Body of pancreas (tissue), 4 donors: ENCODE measurements around the gene HEPACAM2.

Source experiments
- CTCF ChIP-seq, 7 experiments: fragments of 450-650 bp in 4 of 7; fragments of 200-600 bp in 3 of 7; sonication (generic) in 3 of 7; IDR thresholded peaks; one replicate each; pipeline ENCODE4 v1.5.1; 2016 to 2019; ENCODE audit warnings: antibody characterized with exemption in 7 of 7
- POLR2A ChIP-seq, 3 donors: fragments of 450-650 bp; IDR thresholded peaks; one replicate each; pipeline ENCODE4 v1.6.1; 2016; ENCODE audit warnings: antibody characterized with exemption in 3 of 3, mild to moderate bottlenecking in 2 of 3

DNA sequence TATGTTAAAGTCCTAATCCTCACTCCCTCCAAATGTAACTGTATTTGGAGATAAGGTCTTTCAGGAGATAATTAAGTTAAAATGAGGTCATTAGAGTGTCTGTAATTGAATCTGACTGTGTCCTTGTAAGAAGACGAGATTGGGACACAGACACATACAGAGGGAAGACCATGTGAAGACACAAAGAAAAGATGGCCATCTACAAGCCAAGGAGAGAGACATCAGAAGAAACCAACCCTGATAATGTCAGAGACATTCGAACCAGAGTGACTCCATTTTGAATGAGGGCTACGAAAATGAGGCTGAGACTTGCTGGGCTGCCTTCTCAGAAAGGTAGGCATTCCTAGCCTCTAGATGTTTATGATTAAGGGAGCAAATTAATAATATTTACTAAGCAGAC is 77.5 kb downstream of the HEPACAM2 start:
- TF ChIP-seq CTCF (IDR thresholded peaks at IDR 0.05) (no peak), POLR2A (IDR thresholded peaks at IDR 0.05) (no peak)
